ENCODE measurements around the gene CAPRIN1. TPM values are rescaled to one million over a fixed set of nuclear protein-coding genes. Genes with fewer than 3 reads are reported as not detected.

CAPRIN1 gene
- total and polyA plus RNA-seq, 7 experiments from 2014 or later = 65.0 to 227 (median 127) TPM

DNA sequence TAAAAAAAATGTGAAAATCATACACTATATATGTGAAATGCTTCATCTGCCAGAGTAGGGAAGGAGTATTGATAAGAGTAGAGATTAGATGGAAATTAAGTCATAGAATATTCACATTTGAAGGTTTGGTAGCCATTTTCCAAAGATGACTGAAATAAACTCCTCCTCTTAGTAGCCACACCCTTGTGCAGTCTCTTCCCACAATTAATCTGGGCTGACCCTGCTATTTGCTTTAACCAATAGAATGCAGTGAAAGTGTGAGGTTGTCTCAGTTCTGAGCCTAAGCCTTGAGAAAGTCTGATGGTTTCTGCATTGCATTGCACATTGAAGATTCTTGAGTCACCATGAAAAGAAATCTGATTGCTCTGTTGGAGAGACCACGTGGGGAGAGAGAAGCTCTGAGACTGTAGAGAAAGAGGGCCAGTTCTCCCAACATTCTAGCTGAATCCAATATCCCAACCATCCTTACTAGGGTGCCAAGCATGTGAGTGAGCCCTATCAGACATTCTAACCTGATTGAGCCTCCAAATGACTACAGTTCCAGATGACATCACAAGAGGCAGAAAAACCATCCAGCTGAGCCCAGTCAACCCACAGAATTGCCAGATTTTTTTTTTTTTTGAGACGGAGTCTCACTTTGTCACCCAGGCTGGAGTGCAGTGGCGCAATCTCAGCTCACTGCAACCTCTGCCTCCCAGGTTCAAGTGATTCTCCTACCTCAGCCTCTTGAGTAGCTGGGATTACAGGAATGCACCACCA lies 29.4 kb upstream of the CAPRIN1 start:
- H3K4me1 Mint-ChIP-seq = no peaks in the 10 kb centered on the region
- no peak for DNase-seq
- POLR2A ChIA-PET = no interaction called here

DNA sequence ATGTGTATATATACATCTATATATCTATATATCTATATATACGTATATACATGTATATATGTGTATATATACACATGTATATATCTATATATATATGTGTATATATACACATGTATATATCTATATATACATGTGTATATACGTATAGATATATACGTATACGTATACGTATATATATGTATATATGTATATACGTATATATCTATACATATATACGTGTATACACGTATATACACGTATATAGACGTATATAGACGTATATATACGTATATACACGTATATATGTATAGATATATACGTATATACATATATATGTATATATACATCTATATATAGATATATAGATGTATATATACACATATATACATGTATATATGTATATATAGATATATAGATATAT lies 25.1 kb upstream of the CAPRIN1 start:
- no peaks in the 10 kb centered on the region for H3K36me3 ChIP-seq (ENCODE audit: control insufficient read depth in 2 of 3, insufficient read depth in 3 of 3, low read length in 3 of 3)
- no peak overlapping the region for H3K4me3 ChIP-seq (ENCODE audit: low read length)
- ChIA-PET CTCF (no interaction called here), POLR2A (no interaction called here)
- H3K27me3 Mint-ChIP-seq = peaks cover 0 to 15% (median 3%) of the 10 kb centered on the region in 5 donors
- H3K4me1 Mint-ChIP-seq = no peaks in the 10 kb centered on the region
- no peak overlapping the region for H3K27ac ChIP-seq (ENCODE audit: low read depth, low read length)
- ATAC-seq (no peak), DNase-seq (no peak)
- H3K9me3 ChIP-seq (ENCODE audit: control insufficient read depth in 2 of 3, low read length in 3 of 3) = no peaks in the 10 kb centered on the region
- no peak overlapping the region for H3K4me3 Mint-ChIP-seq
- intact Hi-C loops (cut with micrococcal nuclease) = no loop called here
- peaks cover 0 to 6% (median 4%) of the 10 kb centered on the region in 5 donors for H3K36me3 Mint-ChIP-seq
- H3K27ac Mint-ChIP-seq = no peak overlapping the region
- no peaks in the 10 kb centered on the region for H3K4me1 ChIP-seq (ENCODE audit: control insufficient read depth in 2 of 2, insufficient read depth in 2 of 2, low read length in 2 of 2)
- H3K27me3 ChIP-seq (ENCODE audit: control insufficient read depth in 2 of 2, insufficient read depth in 2 of 2, low read length in 2 of 2) = no peaks in the 10 kb centered on the region
- peaks cover 0 to 8% (median 5%) of the 10 kb centered on the region in 11 donors for H3K9me3 Mint-ChIP-seq

More for the DNA sequence above, 29.4 kb upstream of the CAPRIN1 start:
- Mint-ChIP-seq H3K4me3 (no peak overlapping the region), H3K27ac (no peak overlapping the region), H3K27me3 (peaks cover 0 to 8% (median 3%) of the 10 kb centered on the region in 5 donors), H3K9me3 (peaks cover 0 to 8% (median 5%) of the 10 kb centered on the region in 11 donors), H3K36me3 (peaks cover 0 to 6% (median 4%) of the 10 kb centered on the region in 5 donors)
- CTCF ChIA-PET = no interaction called here
- ATAC-seq = no peak
- Histone ChIP-seq H3K27ac (ENCODE audit: low read depth, low read length) (no peak overlapping the region), H3K27me3 (ENCODE audit: control insufficient read depth in 2 of 2, insufficient read depth in 2 of 2, low read length in 2 of 2) (no peaks in the 10 kb centered on the region), H3K9me3 (ENCODE audit: control insufficient read depth in 2 of 3, low read length in 3 of 3) (no peaks in the 10 kb centered on the region), H3K36me3 (ENCODE audit: control insufficient read depth in 2 of 3, insufficient read depth in 3 of 3, low read length in 3 of 3) (no peaks in the 10 kb centered on the region), H3K4me3 (ENCODE audit: low read length) (no peak overlapping the region), H3K4me1 (ENCODE audit: control insufficient read depth in 2 of 2, insufficient read depth in 2 of 2, low read length in 2 of 2) (no peaks in the 10 kb centered on the region)
- intact Hi-C loops (cut with micrococcal nuclease) = no loop called here

DNA sequence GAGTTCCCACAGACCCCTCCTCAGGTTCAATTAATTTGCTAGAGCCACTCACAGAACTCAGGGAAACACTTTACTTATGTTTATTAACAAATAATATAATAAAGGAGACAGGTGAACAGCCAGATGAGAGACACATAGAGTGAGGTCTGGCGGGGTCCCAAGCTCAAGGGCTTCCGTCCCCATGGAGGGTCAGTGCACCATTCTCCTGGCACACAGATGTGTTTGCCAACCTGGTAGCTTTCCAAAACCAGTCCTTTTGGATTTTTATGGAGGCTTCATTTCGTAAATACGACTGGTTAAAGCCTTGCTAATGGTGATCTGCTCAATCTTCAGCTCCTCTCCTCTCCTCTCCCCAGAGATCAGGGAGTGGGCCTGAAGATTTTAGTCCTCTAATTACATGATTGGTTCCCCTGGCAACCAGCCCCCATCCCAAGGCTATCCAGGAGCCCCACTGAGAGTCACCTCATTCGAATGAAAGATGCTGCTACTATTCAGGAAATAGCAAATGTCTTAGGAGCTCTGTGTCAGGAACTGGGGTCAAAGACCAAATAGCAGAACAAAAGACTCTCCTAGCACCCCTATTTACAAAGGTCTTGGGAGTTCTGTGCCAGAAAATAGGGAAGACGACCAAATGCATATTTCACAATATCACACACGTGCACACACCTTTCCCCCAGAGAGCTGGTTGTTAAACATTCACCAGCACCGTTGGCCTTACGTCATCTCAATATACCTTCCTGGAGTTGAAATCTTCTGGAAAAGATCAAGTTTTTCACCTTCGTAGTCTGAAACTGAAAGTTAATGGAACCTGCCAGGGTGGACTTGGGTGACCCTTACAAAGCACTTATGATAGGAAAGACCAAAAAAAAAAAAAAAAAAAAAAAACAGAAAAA lies 23.8 kb upstream of the CAPRIN1 start:
- CTCF ChIA-PET = no interaction called here
- Mint-ChIP-seq H3K27me3 (peaks cover 0 to 11% (median 0%) of the 10 kb centered on the region in 5 donors), H3K27ac (no peak overlapping the region), H3K4me3 (no peak overlapping the region), H3K4me1 (no peaks in the 10 kb centered on the region), H3K9me3 (peaks cover 0 to 2% (median 0%) of the 10 kb centered on the region in 11 donors), H3K36me3 (no peaks in the 10 kb centered on the region)
- no peak overlapping the region for H3K4me3 ChIP-seq (ENCODE audit: low read length)
- DNase-seq = no peak
- no peak overlapping the region for H3K27ac ChIP-seq (ENCODE audit: low read depth, low read length)
- H3K4me1 ChIP-seq (ENCODE audit: control insufficient read depth in 2 of 2, insufficient read depth in 2 of 2, low read length in 2 of 2) = no peaks in the 10 kb centered on the region
- intact Hi-C loops (cut with micrococcal nuclease) = no loop called here
- POLR2A ChIA-PET = no interaction called here
- no peaks in the 10 kb centered on the region for H3K27me3 ChIP-seq (ENCODE audit: control insufficient read depth in 2 of 2, insufficient read depth in 2 of 2, low read length in 2 of 2)
- no peak for ATAC-seq
- H3K36me3 ChIP-seq (ENCODE audit: control insufficient read depth in 2 of 3, insufficient read depth in 3 of 3, low read length in 3 of 3) = no peaks in the 10 kb centered on the region
- H3K9me3 ChIP-seq (ENCODE audit: control insufficient read depth in 2 of 3, low read length in 3 of 3) = no peaks in the 10 kb centered on the region

DNA sequence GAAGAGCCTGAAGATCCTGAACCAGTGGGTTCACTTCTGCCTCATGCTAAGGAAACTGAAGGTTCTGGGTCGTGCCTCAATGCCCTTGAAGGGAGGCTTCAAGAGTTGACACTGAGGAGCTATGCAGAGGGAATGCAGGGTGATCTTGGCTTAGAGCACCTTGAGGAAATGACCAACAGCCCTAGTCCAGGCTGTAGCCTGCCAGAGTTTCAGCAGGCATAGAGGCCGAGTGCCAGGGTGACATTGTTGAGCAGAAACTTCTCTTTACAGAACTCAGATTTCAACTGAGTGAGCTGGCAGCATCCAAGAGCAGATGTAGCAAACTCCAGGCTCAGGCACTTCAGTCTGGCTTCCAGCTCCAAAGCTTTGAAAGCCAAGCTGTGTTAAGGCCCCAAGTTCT lies 23.1 kb upstream of the CAPRIN1 start:
- DNase-seq = no peak
- Mint-ChIP-seq H3K9me3 (peaks cover 0 to under 1% (median 0%) of the 10 kb centered on the region in 11 donors), H3K27ac (no peak overlapping the region), H3K4me3 (no peak overlapping the region), H3K27me3 (peaks cover 0 to 11% (median 0%) of the 10 kb centered on the region in 5 donors), H3K36me3 (no peaks in the 10 kb centered on the region), H3K4me1 (no peaks in the 10 kb centered on the region)
- H3K27ac ChIP-seq (ENCODE audit: low read depth, low read length) = no peak overlapping the region
- no peaks in the 10 kb centered on the region for H3K36me3 ChIP-seq (ENCODE audit: control insufficient read depth in 2 of 3, insufficient read depth in 3 of 3, low read length in 3 of 3)
- ChIA-PET CTCF (no interaction called here), POLR2A (no interaction called here)
- H3K4me1 ChIP-seq (ENCODE audit: control insufficient read depth in 2 of 2, insufficient read depth in 2 of 2, low read length in 2 of 2) = no peaks in the 10 kb centered on the region
- H3K9me3 ChIP-seq (ENCODE audit: control insufficient read depth in 2 of 3, low read length in 3 of 3) = no peaks in the 10 kb centered on the region
- intact Hi-C loops (cut with micrococcal nuclease) = no loop called here
- no peak for ATAC-seq
- H3K4me3 ChIP-seq (ENCODE audit: low read length) = no peak overlapping the region
- no peaks in the 10 kb centered on the region for H3K27me3 ChIP-seq (ENCODE audit: control insufficient read depth in 2 of 2, insufficient read depth in 2 of 2, low read length in 2 of 2)

DNA sequence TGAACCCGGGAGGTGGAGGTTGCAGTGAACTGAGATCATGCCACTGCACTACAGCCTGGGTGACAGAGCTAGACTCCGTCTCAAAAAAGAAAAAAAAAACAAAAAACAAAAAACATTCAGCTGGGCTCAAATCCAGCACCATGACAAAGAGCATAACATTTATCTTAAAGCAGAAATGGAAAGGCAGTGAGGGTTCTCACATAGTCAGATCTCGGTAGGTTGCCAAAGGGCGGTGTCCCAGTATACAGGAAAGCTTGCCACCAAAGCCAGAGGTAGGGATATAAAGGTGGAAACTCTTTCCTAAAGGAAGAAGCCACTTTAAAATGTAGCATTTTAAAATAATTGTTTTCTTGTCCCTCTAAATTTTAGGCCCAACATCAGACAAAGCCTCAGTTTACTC lies 22.4 kb upstream of the CAPRIN1 start:
- Histone ChIP-seq H3K4me1 (ENCODE audit: control insufficient read depth in 2 of 2, insufficient read depth in 2 of 2, low read length in 2 of 2) (no peaks in the 10 kb centered on the region), H3K27ac (ENCODE audit: low read depth, low read length) (no peak overlapping the region), H3K36me3 (ENCODE audit: control insufficient read depth in 2 of 3, insufficient read depth in 3 of 3, low read length in 3 of 3) (no peaks in the 10 kb centered on the region), H3K27me3 (ENCODE audit: control insufficient read depth in 2 of 2, insufficient read depth in 2 of 2, low read length in 2 of 2) (no peaks in the 10 kb centered on the region), H3K4me3 (ENCODE audit: low read length) (no peak overlapping the region), H3K9me3 (ENCODE audit: control insufficient read depth in 2 of 3, low read length in 3 of 3) (no peaks in the 10 kb centered on the region)
- intact Hi-C loops (cut with micrococcal nuclease) = no loop called here
- H3K27ac Mint-ChIP-seq = no peak overlapping the region
- no peak for DNase-seq
- POLR2A ChIA-PET = interaction anchor here (0.8 kb wide), 1 partner anchor 28 kb away, joined by 3 read pairs; no protein-coding TSS in a partner anchor
- peaks cover 0 to 11% (median 0%) of the 10 kb centered on the region in 5 donors for H3K27me3 Mint-ChIP-seq
- CTCF ChIA-PET = no interaction called here
- H3K4me3 Mint-ChIP-seq = no peak overlapping the region
- no peaks in the 10 kb centered on the region for H3K36me3 Mint-ChIP-seq
- H3K9me3 Mint-ChIP-seq = no peaks in the 10 kb centered on the region
- peaks cover 0 to 2% (median 0%) of the 10 kb centered on the region in 7 donors for H3K4me1 Mint-ChIP-seq
- no peak for ATAC-seq

DNA sequence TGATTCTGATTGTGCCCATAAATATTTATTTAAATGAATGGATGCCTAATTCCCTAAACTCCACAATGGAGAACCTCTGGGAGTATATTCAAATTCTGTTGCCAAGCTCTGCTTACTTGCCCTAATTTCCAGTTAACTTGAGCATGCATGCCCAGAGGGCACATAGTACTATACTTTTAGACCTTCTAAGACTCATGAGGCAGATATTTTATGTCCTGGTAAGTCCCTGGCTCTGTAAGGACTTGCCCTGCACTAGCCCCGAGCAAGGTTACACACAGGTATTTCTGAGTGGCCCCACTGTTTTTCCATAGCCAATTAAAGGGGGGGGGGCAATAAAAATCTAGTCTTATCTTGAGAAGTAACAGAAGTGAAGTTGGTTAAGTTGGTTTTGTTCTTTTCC lies 21.1 kb upstream of the CAPRIN1 start:
- H3K27ac ChIP-seq (ENCODE audit: low read depth, low read length) = no peak overlapping the region
- no peaks in the 10 kb centered on the region for H3K27me3 ChIP-seq (ENCODE audit: control insufficient read depth in 2 of 2, insufficient read depth in 2 of 2, low read length in 2 of 2)
- ChIA-PET CTCF (no interaction called here), POLR2A (no interaction called here)
- no peaks in the 10 kb centered on the region for H3K9me3 Mint-ChIP-seq
- intact Hi-C loops (cut with micrococcal nuclease) = no loop called here
- H3K9me3 ChIP-seq (ENCODE audit: control insufficient read depth in 2 of 3, low read length in 3 of 3) = no peaks in the 10 kb centered on the region
- DNase-seq (no peak), ATAC-seq (no peak)
- H3K4me1 Mint-ChIP-seq = peaks cover 0 to 2% (median 0%) of the 10 kb centered on the region in 7 donors
- no peak overlapping the region for H3K27ac Mint-ChIP-seq
- peaks cover 0 to 7% (median 0%) of the 10 kb centered on the region in 5 donors for H3K27me3 Mint-ChIP-seq
- no peak overlapping the region for H3K4me3 Mint-ChIP-seq
- H3K4me1 ChIP-seq (ENCODE audit: control insufficient read depth in 2 of 2, insufficient read depth in 2 of 2, low read length in 2 of 2) = no peaks in the 10 kb centered on the region
- no peaks in the 10 kb centered on the region for H3K36me3 ChIP-seq (ENCODE audit: control insufficient read depth in 2 of 3, insufficient read depth in 3 of 3, low read length in 3 of 3)
- H3K36me3 Mint-ChIP-seq = no peaks in the 10 kb centered on the region
- no peak overlapping the region for H3K4me3 ChIP-seq (ENCODE audit: low read length)

Data from naive thymus-derived CD4-positive, alpha-beta T cell (primary cell).